Natural killer cell (primary cell): ENCODE results near the gene RPS8. TPM values are rescaled to one million over a fixed set of nuclear protein-coding genes. Genes with fewer than 3 reads are reported as not detected.
A peak's percentile ranks its signal among the peaks of the same experiment; 100 is the strongest.

Source experiments
- ATAC-seq, 3 donors: fragments of 150-1000 bp in 2 of 3; fragments of 200-7000 bp in 1 of 3; cut with Tn5 transposase; 1 replicate in 1 of 3; 2 replicates in 2 of 3; pipeline ENCODE4 v1.10.0; 2021; ENCODE audit warnings: mild to moderate bottlenecking in 2 of 3, moderate library complexity in 2 of 3
- DNase-seq, 2 donors: peaks; one replicate each; pipeline versions ENCODE4 v3.0.0 to v3.0.0-alpha.2; 2013 to 2021; ENCODE audit warnings: mixed read lengths in 1 of 2
- H3K27ac ChIP-seq: one replicate; pipeline ENCODE4 v1.5.1; 2013; ENCODE audit warnings: mild to moderate bottlenecking, low read length
- H3K27me3 ChIP-seq: one replicate; pipeline ENCODE4 v1.6.1; 2013; ENCODE audit warnings: low read length; ENCODE audit not compliant: control insufficient read depth, insufficient read depth
- H3K36me3 ChIP-seq: one replicate; pipeline ENCODE4 v1.6.1; 2013; ENCODE audit warnings: low read length; ENCODE audit not compliant: control insufficient read depth, insufficient read depth
- H3K4me1 ChIP-seq: one replicate; pipeline ENCODE4 v1.6.1; 2013; ENCODE audit warnings: low read length; ENCODE audit not compliant: control insufficient read depth, insufficient read depth
- H3K4me3 ChIP-seq: one replicate; pipeline ENCODE4 v1.5.1; 2013; ENCODE audit warnings: low read length
- H3K9me3 ChIP-seq: one replicate; pipeline ENCODE4 v1.6.1; 2013; ENCODE audit warnings: low read length; ENCODE audit not compliant: control insufficient read depth, insufficient read depth
- H3K27ac Mint-ChIP-seq, 2 donors: one replicate each; pipeline ENCODE4 v1.8.0; 2022; ENCODE audit warnings: mild to moderate bottlenecking in 2 of 2, mixed read lengths in 2 of 2, moderate library complexity in 1 of 2
- H3K27me3 Mint-ChIP-seq, 2 donors: one replicate each; pipeline ENCODE4 v1.8.0; 2022; ENCODE audit warnings: low read depth in 2 of 2, mixed read lengths in 2 of 2
- H3K36me3 Mint-ChIP-seq: one replicate; pipeline ENCODE4 v1.8.0; 2022; ENCODE audit warnings: mixed read lengths
- H3K4me1 Mint-ChIP-seq, 2 donors: one replicate each; pipeline ENCODE4 v1.8.0; 2022; ENCODE audit warnings: mixed read lengths in 2 of 2
- H3K4me3 Mint-ChIP-seq: one replicate; pipeline ENCODE4 v1.8.0; 2022; ENCODE audit warnings: mild to moderate bottlenecking, moderate library complexity, mixed read lengths
- H3K9me3 Mint-ChIP-seq, 2 donors: one replicate each; pipeline ENCODE4 v1.8.0; 2022; ENCODE audit warnings: mixed read lengths in 2 of 2
- CTCF ChIP-seq: fragments of 200-600 bp; IDR thresholded peaks from one replicate; pipeline ENCODE4 v1.8.0; 2022; ENCODE audit warnings: antibody characterized with exemption
- WGBS: methylation state at CpG from one replicate; pipeline ENCODE4 v1.1.7; 2013; ENCODE audit warnings: missing lambda C conversion rate; ENCODE audit not compliant: insufficient coverage; 5-methylcytosine and 5-hydroxymethylcytosine counted together
- intact Hi-C: fragments of 100-400 bp; cut with micrococcal nuclease; formaldehyde crosslinking; loops from one replicate; pipeline ENCODE4 v1.14.2; 2022
- total RNA-seq, 4 donors: library from RNA; stranded (reverse); fragments of 120-200 nt in 1 of 4; gene quantifications; one replicate each; pipeline versions ENCODE4 v1.2.3 to v1.2.4, GENCODE V29; 2013 to 2022

Gene RPS8
- total RNA-seq, 3 donors from 2014 or later (not counting 1 experiment from before 2014, with no cell fraction given), result 848 to 1,092 (median 1,009) TPM

- H3K9me3 Mint-ChIP-seq, result no peaks in the 10 kb centered on the region
- peaks cover 5 to 20% of the 10 kb centered on the region in 2 donors for H3K4me1 Mint-ChIP-seq
- Histone ChIP-seq H3K36me3 (peaks cover 14% of the 10 kb centered on the region), H3K4me3 (no peak overlapping the region), H3K27ac (no peak overlapping the region), H3K4me1 (peaks cover 28% of the 10 kb centered on the region), H3K27me3 (no peaks in the 10 kb centered on the region), H3K9me3 (no peaks in the 10 kb centered on the region)
- H3K27ac Mint-ChIP-seq, result peak overlapping the region; percentile 98 to 100
- H3K4me3 Mint-ChIP-seq, result peak overlapping the region; percentile 97
- TF ChIP-seq CTCF, result no peak
- WGBS, result 95% methylated on average over 10 of the region's 10 CpGs
- no peaks in the 10 kb centered on the region for H3K27me3 Mint-ChIP-seq
- DNase-seq (no peak), ATAC-seq (no peak)
- intact Hi-C loops, result no loop called here
- no peaks in the 10 kb centered on the region for H3K36me3 Mint-ChIP-seq
Measured at GRCh38 chr1:44798481-44799365, 23.4 kb downstream of the RPS8 start.

- ATAC-seq (peak; percentile 88 to 96 (median 88)), DNase-seq (peak; percentile 93 to 100)
- H3K4me1 ChIP-seq, result peaks cover 28% of the 10 kb centered on the region
- no peaks in the 10 kb centered on the region for H3K36me3 Mint-ChIP-seq
- H3K9me3 ChIP-seq, result no peaks in the 10 kb centered on the region
- H3K27me3 ChIP-seq, result no peaks in the 10 kb centered on the region
- intact Hi-C loops, result loop anchor here (2.0 kb wide), 1 partner anchor 19 kb away; no protein-coding TSS in a partner anchor
- no peaks in the 10 kb centered on the region for H3K27me3 Mint-ChIP-seq
- peaks cover 20% of the 10 kb centered on the region for H3K36me3 ChIP-seq
- H3K4me3 ChIP-seq, result peak within 1 kb of the TSS; percentile 77
- peak within 1 kb of the TSS; percentile 83 for H3K27ac ChIP-seq
- peak within 1 kb of the TSS; percentile 97 for H3K4me3 Mint-ChIP-seq
- H3K4me1 Mint-ChIP-seq, result peaks cover 5 to 20% of the 10 kb centered on the region in 2 donors
- peak; percentile 71 for TF ChIP-seq CTCF
- no peaks in the 10 kb centered on the region for H3K9me3 Mint-ChIP-seq
- peak within 1 kb of the TSS; percentile 98 to 100 for H3K27ac Mint-ChIP-seq
- WGBS, result 0% methylated on average over 79 of the region's 79 CpGs
Measured at GRCh38 chr1:44799770-44800584, 24.6 kb downstream of the RPS8 start, which contains the start of gene PLK3. Gene PLK3, plus strand, starts transcription at chr1:44800377. Its CDS starts 87 bp downstream, at chr1:44800464.

- Mint-ChIP-seq H3K27me3 (no peaks in the 10 kb centered on the region), H3K9me3 (no peaks in the 10 kb centered on the region), H3K27ac (peak overlapping the region in 1 of 2 donors; percentile 12), H3K36me3 (no peaks in the 10 kb centered on the region), H3K4me3 (peak overlapping the region; percentile 63), H3K4me1 (peaks cover 5 to 20% of the 10 kb centered on the region in 2 donors)
- H3K4me1 ChIP-seq, result peaks cover 31% of the 10 kb centered on the region
- H3K9me3 ChIP-seq, result no peaks in the 10 kb centered on the region
- DNase-seq (peak in 1 of 2 donors; percentile 62), ATAC-seq (no peak)
- no peak overlapping the region for H3K4me3 ChIP-seq
- no peaks in the 10 kb centered on the region for H3K27me3 ChIP-seq
- intact Hi-C loops, result loop anchor here (2.0 kb wide), 1 partner anchor 17 kb away; no protein-coding TSS in a partner anchor
- TF ChIP-seq CTCF, result no peak
- H3K27ac ChIP-seq, result no peak overlapping the region
- 79% methylated on average over 13 of the region's 13 CpGs for WGBS
- peaks cover 20% of the 10 kb centered on the region for H3K36me3 ChIP-seq
Measured at GRCh38 chr1:44801491-44802305, 26.4 kb downstream of the RPS8 start.
